ENCODE results near the gene PPP2R2B. TPM values are rescaled to one million over a fixed set of nuclear protein-coding genes. Genes with fewer than 3 reads are reported as not detected.

The PPP2R2B gene
- total and polyA plus RNA-seq, 2 donors (not counting 1 experiment from before 2014, with no cell fraction given), result 0.67 to 1.5 TPM

- Histone ChIP-seq H3K9ac (ENCODE audit: insufficient read depth, low read length) (no peak overlapping the region), H3K27ac (ENCODE audit: insufficient read depth, low read length) (no peak overlapping the region), H3K9me3 (ENCODE audit: control insufficient read depth, insufficient read depth, low read depth, low read length) (no peaks in the 10 kb centered on the region), H3K4me2 (ENCODE audit: extremely low read depth, insufficient read depth, low read length) (no peak overlapping the region), H3K79me2 (ENCODE audit: control insufficient read depth, insufficient read depth, low read length) (no peaks in the 10 kb centered on the region), H3K27me3 (ENCODE audit: control insufficient read depth, insufficient read depth, low read length) (no peaks in the 10 kb centered on the region), H3K4me1 (ENCODE audit: control insufficient read depth, extremely low read depth, insufficient read depth, low read length) (no peaks in the 10 kb centered on the region), H2AFZ (ENCODE audit: low read length) (no peak overlapping the region), H4K20me1 (ENCODE audit: control insufficient read depth, extremely low read depth, insufficient read depth, low read length) (no peaks in the 10 kb centered on the region), H3K4me3 (replicated peaks in 1 of 4; ENCODE audit: control extremely low read depth in 1 of 4, insufficient read depth in 1 of 4, low read depth in 3 of 4, low read length in 4 of 4) (no peak overlapping the region), H3K36me3 (ENCODE audit: control insufficient read depth, insufficient read depth, low read length) (no peaks in the 10 kb centered on the region)
- DNase-seq (ENCODE audit: low read depth in 2 of 2), result peak in 1 of 2 donors; percentile 75
- TF ChIP-seq CTCF (conservative IDR thresholded peaks at IDR 0.05 in 1 of 2, IDR thresholded peaks at IDR 0.05 in 1 of 2; ENCODE audit: low read depth in 1 of 2, low read length in 2 of 2) (no peak), EZH2 (IDR thresholded peaks at IDR 0.05; ENCODE audit: low read length, missing control alignments) (no peak)
Observed at GRCh38 chr5:146906803-146907202, 28.2 kb upstream of the PPP2R2B start.

- Histone ChIP-seq H3K79me2 (ENCODE audit: control insufficient read depth, insufficient read depth, low read length) (no peaks in the 10 kb centered on the region), H3K27me3 (ENCODE audit: control insufficient read depth, insufficient read depth, low read length) (no peaks in the 10 kb centered on the region), H3K9ac (ENCODE audit: insufficient read depth, low read length) (no peak overlapping the region), H3K36me3 (ENCODE audit: control insufficient read depth, insufficient read depth, low read length) (no peaks in the 10 kb centered on the region), H3K4me2 (ENCODE audit: extremely low read depth, insufficient read depth, low read length) (no peak overlapping the region), H3K9me3 (ENCODE audit: control insufficient read depth, insufficient read depth, low read depth, low read length) (no peaks in the 10 kb centered on the region), H3K27ac (ENCODE audit: insufficient read depth, low read length) (no peak overlapping the region), H4K20me1 (ENCODE audit: control insufficient read depth, extremely low read depth, insufficient read depth, low read length) (no peaks in the 10 kb centered on the region), H3K4me1 (ENCODE audit: control insufficient read depth, extremely low read depth, insufficient read depth, low read length) (no peaks in the 10 kb centered on the region), H2AFZ (ENCODE audit: low read length) (no peak overlapping the region), H3K4me3 (replicated peaks in 1 of 4; ENCODE audit: control extremely low read depth in 1 of 4, insufficient read depth in 1 of 4, low read depth in 3 of 4, low read length in 4 of 4) (no peak overlapping the region)
- no peak for DNase-seq (ENCODE audit: low read depth in 2 of 2)
- TF ChIP-seq CTCF (conservative IDR thresholded peaks at IDR 0.05 in 1 of 2, IDR thresholded peaks at IDR 0.05 in 1 of 2; ENCODE audit: low read depth in 1 of 2, low read length in 2 of 2), result no peak
- TF ChIP-seq EZH2 (IDR thresholded peaks at IDR 0.05; ENCODE audit: low read length, missing control alignments), result no peak
Observed at GRCh38 chr5:146904890-146905289, 26.3 kb upstream of the PPP2R2B start.

GRCh38 chr5:146903789-146904188, 25.2 kb upstream of the PPP2R2B start:
- no peak overlapping the region for H3K4me3 ChIP-seq (replicated peaks in 1 of 4; ENCODE audit: control extremely low read depth in 1 of 4, insufficient read depth in 1 of 4, low read depth in 3 of 4, low read length in 4 of 4)
- no peaks in the 10 kb centered on the region for H3K9me3 ChIP-seq (ENCODE audit: control insufficient read depth, insufficient read depth, low read depth, low read length)
- H3K27me3 ChIP-seq (ENCODE audit: control insufficient read depth, insufficient read depth, low read length), result no peaks in the 10 kb centered on the region
- H4K20me1 ChIP-seq (ENCODE audit: control insufficient read depth, extremely low read depth, insufficient read depth, low read length), result no peaks in the 10 kb centered on the region
- TF ChIP-seq CTCF (conservative IDR thresholded peaks at IDR 0.05 in 1 of 2, IDR thresholded peaks at IDR 0.05 in 1 of 2; ENCODE audit: low read depth in 1 of 2, low read length in 2 of 2) (no peak), EZH2 (IDR thresholded peaks at IDR 0.05; ENCODE audit: low read length, missing control alignments) (no peak)
- H2AFZ ChIP-seq (ENCODE audit: low read length), result no peak overlapping the region
- H3K36me3 ChIP-seq (ENCODE audit: control insufficient read depth, insufficient read depth, low read length), result no peaks in the 10 kb centered on the region
- no peak overlapping the region for H3K4me2 ChIP-seq (ENCODE audit: extremely low read depth, insufficient read depth, low read length)
- H3K9ac ChIP-seq (ENCODE audit: insufficient read depth, low read length), result no peak overlapping the region
- DNase-seq (ENCODE audit: low read depth in 2 of 2), result no peak
- no peak overlapping the region for H3K27ac ChIP-seq (ENCODE audit: insufficient read depth, low read length)
- H3K4me1 ChIP-seq (ENCODE audit: control insufficient read depth, extremely low read depth, insufficient read depth, low read length), result no peaks in the 10 kb centered on the region
- H3K79me2 ChIP-seq (ENCODE audit: control insufficient read depth, insufficient read depth, low read length), result no peaks in the 10 kb centered on the region

All from fibroblast of lung (primary cell).